SU-DHL-6 (cell line): ENCODE measurements around the gene STMN1.

Experiments used
- H2AFZ ChIP-seq: fragments of 200-600 bp; sonication (generic); 2 replicates; pipeline ENCODE4 v1.6.1; 2014; ENCODE audit warnings: low read depth, mild to moderate bottlenecking, moderate library complexity, mixed read lengths, antibody characterized with exemption, low read length; ENCODE audit not compliant: severe bottlenecking
- H3F3A ChIP-seq: fragments of 200-600 bp; shearing (Covaris generic); 2 replicates; pipeline ENCODE4 v1.6.0; 2016; ENCODE audit warnings: antibody characterized with exemption, mild to moderate bottlenecking; ENCODE audit not compliant: insufficient read depth
- H3K27ac ChIP-seq: fragments of 200-600 bp; sonication (generic); 2 replicates; pipeline ENCODE4 v1.5.1; 2016; ENCODE audit warnings: low read depth, mild to moderate bottlenecking, low read length, moderate library complexity, mixed read lengths
- H3K27me3 ChIP-seq: fragments of 200-600 bp; sonication (generic), shearing (Covaris generic); 2 replicates; pipeline ENCODE4 v1.6.0; 2014; ENCODE audit warnings: mild to moderate bottlenecking, low read length
- H3K36me3 ChIP-seq: fragments of 200-600 bp; sonication (generic); 2 replicates; pipeline ENCODE4 v1.6.1; 2014; ENCODE audit warnings: mild to moderate bottlenecking, low read length, mixed read lengths
- H3K4me2 ChIP-seq: fragments of 300-600, 200-600 bp; shearing (Covaris generic), sonication (generic); 2 replicates; pipeline ENCODE4 v1.6.0; 2014; ENCODE audit warnings: low read length, low read depth, mild to moderate bottlenecking; ENCODE audit not compliant: poor library complexity, severe bottlenecking
- H3K4me3 ChIP-seq: fragments of 200-600 bp; sonication (generic); 2 replicates; pipeline ENCODE4 v1.5.1; 2014; ENCODE audit warnings: antibody characterized with exemption, low read length, mild to moderate bottlenecking, mixed read lengths; ENCODE audit not compliant: insufficient read depth, poor library complexity, severe bottlenecking
- H3K79me2 ChIP-seq: fragments of 200-600 bp; sonication (generic); 2 replicates; pipeline ENCODE4 v1.6.1; 2014; ENCODE audit warnings: mild to moderate bottlenecking, low read length, moderate library complexity; ENCODE audit not compliant: insufficient read depth
- H3K9ac ChIP-seq: fragments of 200-600 bp; sonication (generic); 2 replicates; pipeline ENCODE4 v1.7.0; 2014; ENCODE audit warnings: mild to moderate bottlenecking, low read length
- H3K9me2 ChIP-seq: fragments of 200-600 bp; sonication (generic); replicated peaks from 2 replicates; pipeline ENCODE4 v1.6.1; 2014; ENCODE audit warnings: low read length; ENCODE audit not compliant: insufficient read depth
- H3K9me3 ChIP-seq: fragments of 200-600 bp; sonication (generic); 2 replicates; pipeline ENCODE4 v1.6.1; 2014; ENCODE audit warnings: low read length, mixed read lengths; ENCODE audit not compliant: insufficient read depth
- H4K20me1 ChIP-seq: fragments of 200-600 bp; sonication (generic); 2 replicates; pipeline ENCODE4 v1.6.1; 2014; ENCODE audit warnings: low read depth, mild to moderate bottlenecking, antibody characterized with exemption, low read length, moderate library complexity, mixed read lengths
- EZH2phosphoT487 ChIP-seq: fragments of 200-600 bp; sonication (generic), shearing (Covaris generic); conservative IDR thresholded peaks from 2 replicates; pipeline ENCODE4 v1.6.1; 2018; ENCODE audit warnings: mild to moderate bottlenecking, antibody characterized with exemption, low read length, moderate library complexity, mixed read lengths
- TF ChIP-seq, protein P1 (sequence below): fragments of 200-600 bp; sonication (generic); IDR thresholded peaks from one replicate; pipeline ENCODE4 v1.5.1; 2017; ENCODE audit warnings: antibody characterized with exemption, mild to moderate bottlenecking, low read length, moderate library complexity; ENCODE audit not compliant: insufficient read depth, poor library complexity, severe bottlenecking

Gene STMN1

DNA sequence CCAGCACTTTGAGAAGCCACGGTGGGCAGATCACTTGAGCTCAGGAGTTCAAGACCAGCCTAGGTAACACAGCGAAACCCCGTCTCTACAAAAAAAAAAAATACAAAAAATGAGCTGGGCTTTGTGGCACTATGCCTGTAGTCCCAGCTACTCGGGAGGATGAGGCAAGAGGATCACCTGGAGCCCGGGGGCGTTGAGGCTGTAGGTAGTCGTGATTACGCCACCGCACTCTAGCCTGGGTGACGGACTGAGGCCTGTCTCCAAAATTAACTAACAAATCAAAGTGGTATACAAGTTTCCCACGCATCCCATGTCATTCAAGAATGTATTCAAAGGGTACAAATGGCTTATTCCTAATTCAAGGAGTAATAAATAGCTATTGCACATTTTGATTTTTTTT lies 49.4 kb downstream of the STMN1 start:
- H2AFZ ChIP-seq: no peak overlapping the region
- TF ChIP-seq, protein P1, sequence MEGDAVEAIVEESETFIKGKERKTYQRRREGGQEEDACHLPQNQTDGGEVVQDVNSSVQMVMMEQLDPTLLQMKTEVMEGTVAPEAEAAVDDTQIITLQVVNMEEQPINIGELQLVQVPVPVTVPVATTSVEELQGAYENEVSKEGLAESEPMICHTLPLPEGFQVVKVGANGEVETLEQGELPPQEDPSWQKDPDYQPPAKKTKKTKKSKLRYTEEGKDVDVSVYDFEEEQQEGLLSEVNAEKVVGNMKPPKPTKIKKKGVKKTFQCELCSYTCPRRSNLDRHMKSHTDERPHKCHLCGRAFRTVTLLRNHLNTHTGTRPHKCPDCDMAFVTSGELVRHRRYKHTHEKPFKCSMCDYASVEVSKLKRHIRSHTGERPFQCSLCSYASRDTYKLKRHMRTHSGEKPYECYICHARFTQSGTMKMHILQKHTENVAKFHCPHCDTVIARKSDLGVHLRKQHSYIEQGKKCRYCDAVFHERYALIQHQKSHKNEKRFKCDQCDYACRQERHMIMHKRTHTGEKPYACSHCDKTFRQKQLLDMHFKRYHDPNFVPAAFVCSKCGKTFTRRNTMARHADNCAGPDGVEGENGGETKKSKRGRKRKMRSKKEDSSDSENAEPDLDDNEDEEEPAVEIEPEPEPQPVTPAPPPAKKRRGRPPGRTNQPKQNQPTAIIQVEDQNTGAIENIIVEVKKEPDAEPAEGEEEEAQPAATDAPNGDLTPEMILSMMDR: no peak
- no peak for TF ChIP-seq EZH2phosphoT487
- H3K9me2 ChIP-seq: no peaks in the 10 kb centered on the region
- no peak overlapping the region for H3K27ac ChIP-seq
- no peaks in the 10 kb centered on the region for H3K9me3 ChIP-seq
- H3K27me3 ChIP-seq: no peaks in the 10 kb centered on the region
- H3F3A ChIP-seq: no peaks in the 10 kb centered on the region
- H3K79me2 ChIP-seq: peaks cover 13% of the 10 kb centered on the region; the same call in 1 of the 2 replicates
- H4K20me1 ChIP-seq: no peaks in the 10 kb centered on the region
- no peak overlapping the region for H3K9ac ChIP-seq
- H3K4me3 ChIP-seq: no peak overlapping the region
- no peak overlapping the region for H3K4me2 ChIP-seq
- no peaks in the 10 kb centered on the region for H3K36me3 ChIP-seq

DNA sequence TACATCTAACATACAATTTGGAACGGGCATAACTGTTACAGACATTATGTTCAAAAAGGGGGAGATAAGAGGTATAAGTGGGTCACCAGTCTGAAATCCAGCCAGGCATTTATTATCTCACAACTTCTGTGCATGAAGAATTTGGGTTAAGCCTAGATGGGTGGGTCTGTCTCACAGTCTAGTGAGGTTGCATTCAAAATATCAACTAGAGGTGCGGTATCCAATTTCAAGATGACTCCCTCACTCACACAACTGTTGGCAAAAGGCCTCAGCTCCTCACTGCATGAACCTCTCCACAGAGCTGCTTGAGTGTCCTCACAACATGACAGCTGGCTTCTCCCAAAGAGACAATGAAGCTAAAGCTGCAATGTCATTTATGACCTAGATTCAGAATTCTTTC lies 51.7 kb downstream of the STMN1 start:
- Histone ChIP-seq H3K27ac (no peak overlapping the region), H3F3A (no peaks in the 10 kb centered on the region), H3K9ac (no peak overlapping the region), H4K20me1 (no peaks in the 10 kb centered on the region), H3K4me3 (no peak overlapping the region), H3K36me3 (no peaks in the 10 kb centered on the region), H3K27me3 (no peaks in the 10 kb centered on the region), H3K4me2 (no peak overlapping the region), H3K9me3 (no peaks in the 10 kb centered on the region), H3K79me2 (peaks cover 13% of the 10 kb centered on the region; the same call in 1 of the 2 replicates), H3K9me2 (no peaks in the 10 kb centered on the region), H2AFZ (no peak overlapping the region)
- TF ChIP-seq, protein P1: no peak
- no peak for TF ChIP-seq EZH2phosphoT487
